ENCODE results near the gene GPR141. TPM values are rescaled to one million over a fixed set of nuclear protein-coding genes. Genes with fewer than 3 reads are reported as not detected.

GPR141 gene
- total RNA-seq, 1 experiment from 2014 or later: 1.8 TPM

- no peak overlapping the region for H3K4me3 Mint-ChIP-seq
- H3K27me3 Mint-ChIP-seq (ENCODE audit: low read depth): no peaks in the 10 kb centered on the region
- CTCF ChIA-PET: interaction anchor here (0.6 to 1.4 kb wide), 6 partner anchors 36 to 1325 kb away, joined by 3 to 5 read pairs (median 3); no protein-coding TSS in a partner anchor
- peaks cover 17% of the 10 kb centered on the region for H3K4me1 Mint-ChIP-seq
- H3K27ac Mint-ChIP-seq: peak overlapping the region; percentile 62
- no peaks in the 10 kb centered on the region for H3K36me3 Mint-ChIP-seq
- peaks cover 5% of the 10 kb centered on the region; the same call in 1 of the 2 replicates for H3K9me3 Mint-ChIP-seq
- peak; percentile 99 for ATAC-seq
- TF ChIP-seq NFE2L1 (CRISPR knock-in tag; IDR thresholded peaks at IDR 0.05): no peak
- TF ChIP-seq ETV6 (CRISPR knock-in tag; IDR thresholded peaks at IDR 0.05): 0 out of 2 replicates have a peak, but pooled peaks have one; percentile 22
- TF ChIP-seq SP1 (CRISPR knock-in tag; conservative IDR thresholded peaks at IDR 0.05): peak; percentile 22; the same call in 1 of the 2 replicates
- TF ChIP-seq CREM (CRISPR knock-in tag; IDR thresholded peaks at IDR 0.05): no peak
- TF ChIP-seq E2F4 (CRISPR knock-in tag; IDR thresholded peaks at IDR 0.05; ENCODE audit: borderline replicate concordance, low read depth): no peak
- TF ChIP-seq ZNF423 (CRISPR knock-in tag; IDR thresholded peaks at IDR 0.05): 0 out of 2 replicates have a peak, but pooled peaks have one; percentile 6
- no peak for TF ChIP-seq AFF4 (CRISPR knock-in tag; IDR thresholded peaks at IDR 0.05; ENCODE audit: borderline replicate concordance)
- no peak for TF ChIP-seq HMGXB4 (CRISPR knock-in tag; IDR thresholded peaks at IDR 0.05)
- peak; percentile 66 for DNase-seq (ENCODE audit: low spot score)
- POLR2A ChIA-PET: no interaction called here
Observed at GRCh38 chr7:37643876-37644275, 39.7 kb upstream of the GPR141 start.

GRCh38 chr7:37645282-37646050, 38.1 kb upstream of the GPR141 start:
- ChIA-PET CTCF (interaction anchor here (1.1 kb wide), 1 partner anchor 150 kb away, joined by 3 read pairs; no protein-coding TSS in a partner anchor), POLR2A (no interaction called here)
- ATAC-seq: no peak
- H3K9me3 Mint-ChIP-seq: peaks cover 5% of the 10 kb centered on the region; the same call in 1 of the 2 replicates
- no peak overlapping the region for H3K4me3 Mint-ChIP-seq
- DNase-seq (ENCODE audit: low spot score): no peak
- H3K27me3 Mint-ChIP-seq (ENCODE audit: low read depth): no peaks in the 10 kb centered on the region
- peaks cover 17% of the 10 kb centered on the region for H3K4me1 Mint-ChIP-seq
- no peak for TF ChIP-seq E2F4 (CRISPR knock-in tag; IDR thresholded peaks at IDR 0.05; ENCODE audit: borderline replicate concordance, low read depth)
- no peak for TF ChIP-seq ZNF416 (CRISPR knock-in tag; IDR thresholded peaks at IDR 0.05)
- no peak for TF ChIP-seq NFE2L1 (CRISPR knock-in tag; IDR thresholded peaks at IDR 0.05)
- TF ChIP-seq KAT7 (CRISPR knock-in tag; IDR thresholded peaks at IDR 0.05; ENCODE audit: borderline replicate concordance): no peak
- TF ChIP-seq IRF1 (CRISPR knock-in tag; IDR thresholded peaks at IDR 0.05): no peak
- no peak for TF ChIP-seq HMGXB4 (CRISPR knock-in tag; IDR thresholded peaks at IDR 0.05)
- TF ChIP-seq RORB (CRISPR knock-in tag; IDR thresholded peaks at IDR 0.05): no peak
- TF ChIP-seq TEAD4 (CRISPR knock-in tag; IDR thresholded peaks at IDR 0.05): no peak
- no peak for TF ChIP-seq JAZF1 (CRISPR knock-in tag; IDR thresholded peaks at IDR 0.05)
- TF ChIP-seq FOXP1 (CRISPR knock-in tag; IDR thresholded peaks at IDR 0.05; ENCODE audit: borderline replicate concordance): no peak
- TF ChIP-seq ZNF138 (CRISPR knock-in tag; conservative IDR thresholded peaks at IDR 0.05): no peak
- TF ChIP-seq USF1 (CRISPR knock-in tag; IDR thresholded peaks at IDR 0.05): no peak
- no peak overlapping the region for H3K27ac Mint-ChIP-seq
- no peaks in the 10 kb centered on the region for H3K36me3 Mint-ChIP-seq

Measured in WTC11 (cell line).